A673 (cell line): Measurements from ENCODE around the gene APBB3.
"Not testable (repeated sequence)": the region's sequence is repeated elsewhere in the genome, so short reads cannot be mapped to it uniquely, and the experiment has no call there.

ENCODE experiments used
- CTCF ChIP-seq: fragments of 300-800, 200-600 bp; sonication (generic); conservative IDR thresholded peaks from 2 replicates; pipeline ENCODE4 v1.5.1; 2017; ENCODE audit warnings: low read depth, mild to moderate bottlenecking, antibody characterized with exemption, low read length, moderate library complexity, mixed read lengths
- EZH2 ChIP-seq: fragments of 200-600 bp; sonication (generic); IDR thresholded peaks from 2 replicates; pipeline ENCODE4 v1.6.1; 2017; ENCODE audit warnings: borderline replicate concordance, low read depth, mild to moderate bottlenecking, mixed read lengths, antibody characterized with exemption, low read length; ENCODE audit not compliant: poor library complexity, severe bottlenecking

- not testable (repeated sequence) for TF ChIP-seq CTCF, EZH2
Observed at GRCh38 chr5:140593070-140593469, 28.7 kb upstream of the APBB3 start.
